Activated CD4-positive, alpha-beta T cell treated with anti-CD3 and anti-CD28 coated beads, Interleukin-2, amount 50 U/mL, for 24 hours (primary cell): Measurements from ENCODE around the gene C1orf87.
"Not testable (repeated sequence)": the region's sequence is repeated elsewhere in the genome, so short reads cannot be mapped to it uniquely, and the experiment has no call there.

ENCODE experiments used
- DNase-seq, 2 donors: peaks; one replicate each; pipeline ENCODE4 v3.0.0-alpha.2; 2020; ENCODE audit warnings: low read depth in 1 of 2, low spot score in 1 of 2

The C1orf87 gene

GRCh38 chr1:59994302-59995198 lies 79.0 kb downstream of the C1orf87 start:
- DNase-seq = no peak

GRCh38 chr1:59992040-59992820 lies 81.3 kb downstream of the C1orf87 start:
- no peak for DNase-seq

- no peak for DNase-seq
Observed at GRCh38 chr1:59990470-59990869, 83.1 kb downstream of the C1orf87 start.

- DNase-seq = no peak
Observed at GRCh38 chr1:59986516-59987310, 86.9 kb downstream of the C1orf87 start.

DNA sequence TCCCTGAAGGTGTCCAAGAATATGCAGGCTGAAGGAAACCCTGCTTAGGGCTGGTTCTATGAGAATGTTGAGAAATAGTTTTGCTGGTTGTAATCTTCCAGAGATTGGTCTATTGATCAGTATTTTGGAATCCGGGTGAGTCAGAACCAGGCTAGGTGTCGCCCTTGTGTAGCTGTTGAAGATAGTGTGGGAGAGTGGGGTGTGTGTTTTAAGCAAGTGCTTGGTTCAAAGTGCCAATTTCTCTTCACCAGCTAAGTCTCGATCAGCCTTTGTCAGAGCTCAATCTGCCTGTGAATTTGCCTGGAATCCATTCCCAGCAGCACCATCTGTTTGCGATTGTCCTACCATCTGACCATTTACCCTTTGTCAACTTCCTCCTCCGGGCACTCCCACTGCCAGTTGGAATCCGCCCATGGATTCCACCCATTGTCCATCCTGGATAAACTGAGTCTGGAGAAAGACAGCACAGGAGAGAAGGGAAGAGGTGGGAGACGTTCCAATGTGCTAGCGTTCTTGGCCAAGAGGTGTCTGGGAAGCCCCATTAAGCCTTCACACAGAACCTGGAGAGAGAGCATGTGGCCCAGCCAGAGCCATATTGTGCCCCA lies 87.6 kb downstream of the C1orf87 start:
- no peak for DNase-seq

GRCh38 chr1:59979666-59980065 lies 93.9 kb downstream of the C1orf87 start:
- DNase-seq = no peak

DNA sequence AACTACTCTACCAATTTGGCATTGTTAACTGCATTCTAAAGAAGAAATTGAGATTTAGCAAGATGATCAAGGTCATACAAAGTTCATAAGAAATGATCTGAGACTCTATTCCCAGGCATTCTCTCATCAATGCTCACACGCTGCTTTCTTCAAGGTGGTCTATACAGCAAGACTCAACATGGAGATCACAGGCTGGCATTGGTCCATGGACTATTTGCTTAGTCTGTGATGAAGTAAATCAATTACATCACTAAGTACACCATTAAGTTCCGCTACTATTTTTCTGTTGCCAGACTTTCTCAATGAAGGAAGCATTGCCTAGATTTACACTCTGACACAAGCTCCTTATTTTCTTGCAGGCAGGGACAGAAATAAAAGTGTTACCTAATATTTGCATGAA lies 95.1 kb downstream of the C1orf87 start:
- DNase-seq = no peak

GRCh38 chr1:59978026-59978425 lies 95.5 kb downstream of the C1orf87 start:
- no peak for DNase-seq

DNA sequence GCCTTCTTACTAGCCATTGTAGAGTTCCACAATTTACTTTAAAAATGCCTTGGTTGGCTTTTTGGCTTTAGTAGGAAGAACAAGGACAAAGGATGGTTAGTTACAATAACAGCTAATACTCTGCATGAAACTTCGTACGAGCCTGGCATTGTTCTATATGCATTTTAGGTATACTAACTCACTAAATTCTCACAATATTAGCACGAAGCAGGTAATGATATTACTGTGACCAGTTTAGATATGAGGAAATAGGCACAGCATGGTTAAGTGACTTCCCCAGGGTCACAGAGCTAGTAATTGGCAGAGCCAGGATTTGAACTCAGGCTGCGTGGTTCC lies 96.5 kb downstream of the C1orf87 start:
- DNase-seq = no peak

- DNase-seq = peak; percentile 16 to 27
Observed at GRCh38 chr1:59976194-59977074, 97.1 kb downstream of the C1orf87 start.

GRCh38 chr1:59973719-59974118 lies 99.9 kb downstream of the C1orf87 start:
- no peak for DNase-seq

DNA sequence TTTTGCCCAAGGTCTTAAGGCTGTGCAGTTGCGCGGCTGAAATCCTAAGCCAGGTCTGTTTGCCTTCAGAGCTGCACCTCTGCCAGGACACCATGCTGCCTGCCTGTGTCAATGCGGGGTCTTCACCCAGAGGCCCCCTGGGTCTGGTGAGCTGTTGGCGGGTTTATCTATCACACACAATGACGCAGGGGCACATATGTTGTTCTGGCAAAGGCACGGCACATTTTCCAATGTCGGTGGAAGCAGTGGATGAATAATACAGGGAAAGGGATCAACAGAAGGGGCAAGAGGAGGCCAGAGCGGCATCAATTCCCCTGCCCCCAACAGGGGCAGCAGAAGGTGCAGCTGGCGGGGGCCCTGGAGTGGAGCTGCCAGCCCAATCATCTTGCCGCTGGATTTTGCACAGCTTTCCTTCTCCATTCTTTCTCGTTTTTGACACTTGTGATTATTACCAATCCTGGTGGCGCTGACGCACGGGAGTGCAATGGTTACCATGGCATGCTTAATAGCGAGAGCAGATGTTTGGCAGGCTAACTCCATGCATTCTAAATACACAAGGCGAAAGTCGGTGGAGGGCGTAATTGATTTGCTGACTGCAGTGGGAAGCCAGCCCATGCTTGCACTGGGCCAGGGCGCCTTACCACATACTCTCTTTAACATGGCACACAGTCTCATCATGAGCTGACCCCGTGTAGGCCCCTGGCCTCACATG lies 101.2 kb downstream of the C1orf87 start:
- no peak for DNase-seq

- DNase-seq = peak in 1 of 2 donors; percentile 33
Observed at GRCh38 chr1:59971464-59971911, 102.1 kb downstream of the C1orf87 start.

DNA sequence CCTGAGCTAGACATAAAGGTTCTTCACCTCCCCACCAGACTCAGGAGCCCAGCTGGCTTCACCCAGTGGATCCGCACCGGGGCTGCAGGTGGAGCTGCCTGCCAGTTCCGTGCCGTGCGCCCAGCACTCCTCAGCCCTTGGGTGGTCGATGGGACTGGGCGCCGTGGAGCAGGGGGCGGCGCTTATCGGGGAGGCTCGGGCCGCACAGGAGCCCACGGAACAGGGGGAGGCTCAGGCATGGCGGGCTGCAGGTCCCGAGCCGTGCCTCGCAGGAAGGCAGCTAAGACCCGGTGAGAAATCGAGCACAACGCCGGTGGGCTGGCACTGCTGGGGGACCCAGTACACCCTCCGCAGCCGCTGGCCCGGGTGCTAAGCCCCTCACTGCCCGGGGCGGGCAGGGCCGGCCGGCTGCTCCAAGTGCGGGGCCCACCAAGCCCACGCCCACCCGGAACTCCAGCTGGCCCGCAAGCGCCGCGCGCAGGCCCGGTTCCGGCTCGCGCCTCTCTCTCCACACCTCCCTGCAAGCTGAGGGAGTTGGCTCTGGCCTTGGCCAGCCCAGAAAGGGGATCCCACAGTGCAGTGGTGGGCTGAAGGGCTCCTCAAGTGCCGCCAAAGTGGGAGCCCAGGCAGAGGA lies 103.9 kb downstream of the C1orf87 start:
- DNase-seq = not testable (repeated sequence)

GRCh38 chr1:59968746-59969145 lies 104.8 kb downstream of the C1orf87 start:
- not testable (repeated sequence) for DNase-seq

GRCh38 chr1:59967780-59968179 lies 105.8 kb downstream of the C1orf87 start:
- no peak for DNase-seq

DNA sequence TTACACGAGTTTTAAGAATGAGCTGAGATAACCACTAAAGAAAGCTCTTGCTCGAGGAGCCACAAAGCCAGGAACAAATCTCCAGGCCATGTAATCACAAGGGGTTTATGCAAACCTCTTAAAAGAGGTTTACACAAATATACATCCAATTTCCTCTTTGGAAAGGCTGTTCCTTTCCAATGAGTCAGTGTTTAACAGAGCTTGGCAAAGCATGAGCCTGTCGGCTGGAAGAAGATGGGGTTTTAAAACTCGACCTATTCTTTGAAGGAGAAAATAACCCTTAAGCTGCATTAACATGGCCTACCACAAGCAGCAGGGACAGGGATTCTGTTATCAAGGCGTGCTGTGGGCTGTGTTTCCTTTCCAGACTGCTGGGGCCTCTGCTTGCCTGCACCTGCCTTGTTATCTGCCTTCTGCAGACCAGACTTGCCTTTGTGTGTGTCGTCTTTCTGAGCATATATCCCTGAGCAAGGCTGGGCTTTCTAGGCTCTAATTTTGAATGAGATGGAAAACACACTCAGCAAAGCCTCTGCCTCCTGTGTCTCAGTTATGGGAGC lies 106.4 kb downstream of the C1orf87 start:
- DNase-seq = no peak

GRCh38 chr1:59952065-59952464 lies 121.5 kb downstream of the C1orf87 start:
- no peak for DNase-seq

- DNase-seq = no peak
Observed at GRCh38 chr1:59949648-59950047, 123.9 kb downstream of the C1orf87 start.
